HG02981 (cell line): Measurements from ENCODE around the gene ADAMTS16.

Experiments
- ATAC-seq: cut with Tn5 transposase; IDR thresholded peaks from one replicate; pipeline ENCODE4 v1.9.1; 2021; ENCODE audit warnings: mild to moderate bottlenecking, moderate library complexity; ENCODE audit not compliant: unreplicated experiment

Gene ADAMTS16

DNA sequence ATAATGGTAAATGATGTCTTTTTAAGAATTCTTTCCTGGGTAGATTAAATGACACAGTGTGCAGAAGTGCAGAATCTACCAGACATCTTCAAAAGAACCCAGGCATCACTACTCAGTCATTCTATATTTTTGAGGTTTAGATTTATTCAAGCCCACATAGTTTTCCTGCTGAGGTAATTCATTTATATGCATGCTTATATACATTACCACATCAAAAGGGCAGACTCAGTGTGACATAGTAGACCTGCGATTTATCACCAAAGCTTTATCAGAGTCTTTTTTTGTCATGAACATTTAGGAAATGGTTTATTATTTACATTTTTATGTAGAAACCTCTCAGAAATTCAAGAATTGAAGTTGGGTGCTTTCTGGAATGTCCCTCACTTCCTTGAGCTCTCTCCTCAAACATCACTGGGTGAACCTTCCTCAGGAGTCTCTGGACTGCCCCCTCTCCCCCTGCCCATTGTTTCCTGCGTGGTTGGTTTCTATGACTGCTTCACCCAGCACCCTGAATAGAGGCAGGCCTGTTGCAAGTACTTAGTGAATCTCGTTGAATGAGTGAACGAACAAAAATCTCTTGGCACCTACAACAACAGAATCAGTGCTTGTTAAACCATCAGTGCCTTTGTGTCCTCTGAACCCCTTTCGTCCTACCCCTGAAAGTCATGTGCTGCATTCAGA lies 42.5 kb downstream of the ADAMTS16 start:
- ATAC-seq: no peak

- no peak for ATAC-seq
These were observed 43.1 kb downstream of the ADAMTS16 start for GRCh38 chr5:5183189-5183699.

- ATAC-seq: no peak
These were observed 43.8 kb downstream of the ADAMTS16 start for GRCh38 chr5:5183933-5184332.

DNA sequence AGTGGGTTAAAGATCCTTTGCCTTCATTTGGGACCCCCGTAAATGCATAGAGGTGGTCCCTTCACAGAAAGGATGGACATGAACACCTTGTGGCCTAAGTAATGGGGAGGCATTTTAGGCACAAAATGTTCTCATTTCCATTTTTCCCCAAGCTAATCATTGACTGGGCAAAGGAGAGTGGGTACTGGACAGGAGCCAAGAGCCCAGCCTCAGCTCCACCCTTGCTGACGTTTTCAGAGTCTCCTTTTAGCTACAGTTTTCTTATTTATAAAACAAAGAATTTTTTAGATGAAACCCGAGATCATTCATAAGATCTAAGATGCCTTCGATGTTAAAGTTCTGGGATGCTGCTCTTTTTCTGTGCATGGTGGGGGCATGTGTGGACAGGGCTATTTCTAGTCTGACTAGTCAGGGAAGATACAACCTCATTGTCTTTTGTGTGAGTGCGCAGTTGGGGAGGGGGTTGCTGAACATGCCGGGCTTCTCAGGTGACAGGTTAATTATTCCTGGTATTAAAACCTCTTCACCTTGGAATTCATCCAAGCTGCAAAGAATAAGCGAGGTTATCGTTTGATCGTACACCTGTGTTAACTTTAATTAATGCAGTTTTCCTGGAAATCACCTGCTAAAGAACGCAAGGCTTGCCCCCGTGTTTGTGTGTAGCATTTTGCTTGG lies 48.4 kb downstream of the ADAMTS16 start:
- ATAC-seq: no peak

- ATAC-seq: no peak
These were observed 48.9 kb downstream of the ADAMTS16 start for GRCh38 chr5:5189051-5189430.

- ATAC-seq: no peak
These were observed 51.8 kb downstream of the ADAMTS16 start for GRCh38 chr5:5191906-5192305.

GRCh38 chr5:5192681-5193080 lies 52.6 kb downstream of the ADAMTS16 start:
- ATAC-seq: no peak

DNA sequence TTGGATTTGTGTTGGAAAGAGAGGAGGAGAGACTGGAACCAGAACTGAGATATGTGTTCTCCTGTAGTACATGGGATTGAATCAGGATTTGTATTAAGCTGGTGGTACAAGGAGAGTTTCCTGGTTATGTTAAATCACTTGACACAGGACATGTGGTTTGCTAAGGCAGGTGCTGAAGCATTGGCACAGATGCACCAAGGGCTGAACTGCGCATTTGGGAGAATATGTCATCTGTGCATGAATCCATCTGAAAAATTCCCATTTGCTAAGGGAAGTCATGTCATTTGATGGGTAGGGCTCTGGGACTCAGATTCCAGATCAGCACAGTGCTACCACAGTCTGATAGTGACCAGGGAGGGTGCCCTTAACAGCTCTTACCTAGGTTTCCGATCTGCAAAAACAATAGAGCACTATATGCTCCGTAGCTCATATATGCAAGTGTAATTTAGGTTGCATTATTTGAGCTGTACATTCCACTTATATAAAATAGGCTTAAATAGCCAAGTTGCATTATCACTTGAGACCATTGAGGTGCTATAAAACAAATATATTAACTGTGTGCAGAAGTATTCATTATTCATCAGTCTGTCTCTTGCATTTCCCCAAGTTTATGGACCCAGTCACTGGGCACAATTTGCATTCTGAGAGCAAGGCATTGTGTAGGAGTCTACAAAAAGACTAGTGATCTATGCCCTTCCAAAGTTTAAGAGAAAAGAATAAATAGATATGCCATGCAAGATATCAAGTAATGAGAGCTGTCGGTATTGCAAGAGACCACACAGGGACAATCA lies 55.2 kb downstream of the ADAMTS16 start:
- no peak for ATAC-seq

GRCh38 chr5:5198135-5198534 lies 58.0 kb downstream of the ADAMTS16 start:
- ATAC-seq: no peak

GRCh38 chr5:5198815-5199214 lies 58.7 kb downstream of the ADAMTS16 start:
- no peak for ATAC-seq

DNA sequence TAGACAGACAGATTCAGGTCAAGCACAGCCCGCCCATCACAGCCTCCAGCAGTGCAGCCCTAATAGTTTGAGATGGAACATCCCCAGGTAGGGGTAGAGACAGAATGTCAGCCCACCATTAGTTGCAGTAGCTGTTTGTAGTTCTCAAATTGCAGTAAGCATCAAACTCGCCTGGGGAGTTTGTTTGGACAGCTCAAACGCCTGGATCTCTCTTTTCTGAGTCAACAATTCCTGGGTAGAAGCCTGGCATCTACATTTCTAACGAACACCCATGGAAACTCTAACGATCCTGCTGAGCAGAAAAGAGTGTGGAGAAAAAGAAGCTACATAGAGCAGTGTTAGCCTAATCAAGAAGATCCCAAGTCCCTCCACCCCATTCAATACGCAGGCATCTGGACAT lies 59.4 kb downstream of the ADAMTS16 start:
- ATAC-seq: no peak

DNA sequence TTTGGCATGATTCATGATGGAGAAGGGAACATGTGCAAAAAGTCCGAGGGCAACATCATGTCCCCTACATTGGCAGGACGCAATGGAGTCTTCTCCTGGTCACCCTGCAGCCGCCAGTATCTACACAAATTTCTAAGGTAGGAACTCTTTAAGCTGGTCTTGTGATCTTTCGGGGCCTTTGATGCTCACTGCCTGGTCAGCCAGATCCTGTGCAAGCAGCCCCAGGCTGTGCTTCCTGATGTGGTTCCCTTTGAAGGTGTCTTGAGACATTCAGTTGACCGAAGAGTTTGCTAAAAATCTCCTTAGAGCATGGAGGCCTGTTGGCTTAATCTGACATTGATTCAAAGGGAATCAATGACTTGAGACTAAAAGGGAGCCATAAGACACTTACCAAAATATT lies 60.0 kb downstream of the ADAMTS16 start:
- no peak for ATAC-seq

DNA sequence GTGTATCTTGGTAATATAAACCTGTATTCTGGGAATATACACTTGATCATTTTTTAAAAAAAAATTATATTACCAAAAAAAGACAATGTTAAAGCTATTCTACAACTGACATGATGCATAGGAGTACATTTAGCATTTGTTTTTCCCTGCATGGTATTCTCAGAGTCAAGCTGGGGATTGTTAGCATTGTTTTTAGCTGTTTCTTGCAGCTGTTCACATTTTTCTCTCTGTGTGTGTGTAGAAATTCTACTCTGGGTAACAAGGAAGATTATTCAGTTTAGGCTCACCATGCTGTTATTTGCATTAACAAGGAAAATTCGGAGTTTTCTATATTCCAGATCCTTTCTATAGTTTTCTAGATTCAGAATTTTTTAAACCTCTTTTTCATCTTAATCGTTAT lies 62.2 kb downstream of the ADAMTS16 start:
- ATAC-seq: no peak

GRCh38 chr5:5203451-5203850 lies 63.3 kb downstream of the ADAMTS16 start:
- no peak for ATAC-seq

GRCh38 chr5:5207828-5208227 lies 67.7 kb downstream of the ADAMTS16 start:
- no peak for ATAC-seq

DNA sequence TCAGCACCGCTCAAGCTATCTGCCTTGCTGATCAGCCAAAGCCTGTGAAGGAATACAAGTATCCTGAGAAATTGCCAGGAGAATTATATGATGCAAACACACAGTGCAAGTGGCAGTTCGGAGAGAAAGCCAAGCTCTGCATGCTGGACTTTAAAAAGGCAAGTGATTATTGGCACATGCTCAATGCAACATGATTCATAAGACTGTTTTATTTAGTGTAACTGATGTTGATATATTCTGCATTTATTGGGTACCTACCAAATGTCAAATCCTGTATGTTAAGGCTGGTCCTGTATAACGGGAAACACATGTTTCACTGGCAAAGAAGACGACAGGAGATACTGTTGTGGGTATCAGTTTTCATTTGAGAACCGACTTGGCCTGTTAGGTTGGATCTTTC lies 69.0 kb downstream of the ADAMTS16 start:
- no peak for ATAC-seq

GRCh38 chr5:5209510-5210286 lies 69.6 kb downstream of the ADAMTS16 start:
- ATAC-seq: no peak

GRCh38 chr5:5217371-5217770 lies 77.2 kb downstream of the ADAMTS16 start:
- peak; percentile 96 for ATAC-seq

GRCh38 chr5:5218396-5218795 lies 78.3 kb downstream of the ADAMTS16 start:
- ATAC-seq: no peak

GRCh38 chr5:5219541-5219940 lies 79.4 kb downstream of the ADAMTS16 start:
- ATAC-seq: no peak
